ENCODE results near the gene LRP11. TPM values are rescaled to one million over a fixed set of nuclear protein-coding genes. Genes with fewer than 3 reads are reported as not detected.
"Not testable (repeated sequence)": the region's sequence is repeated elsewhere in the genome, so short reads cannot be mapped to it uniquely, and the experiment has no call there.

LRP11 gene
- total RNA-seq, 5 donors from 2014 or later (not counting 1 experiment from before 2014, with no cell fraction given): 2.1 to 4.3 (median 2.7) TPM; not detected in 1

GRCh38 chr6:149862922-149863697 is 1.0 kb downstream of the LRP11 start:
- Histone ChIP-seq H3K9me3 (no peaks in the 10 kb centered on the region), H3K27me3 (replicated peaks in 1 of 2; ENCODE audit: control insufficient read depth in 2 of 2, extremely low read depth in 1 of 2, insufficient read depth in 2 of 2, low read length in 1 of 2) (peaks cover 2 to 17% of the 10 kb centered on the region in 2 experiments), H3K27ac (ENCODE audit: low read length) (no peak overlapping the region), H3K4me3 (ENCODE audit: control insufficient read depth in 1 of 2, extremely low read depth in 1 of 2, low read length in 1 of 2) (peak overlapping the region; percentile 34 to 63), H3K36me3 (ENCODE audit: control insufficient read depth in 2 of 2, extremely low read depth in 1 of 2, insufficient read depth in 1 of 2, low read length in 1 of 2) (no peaks in the 10 kb centered on the region), H3K4me1 (ENCODE audit: control insufficient read depth in 1 of 2, extremely low read depth in 1 of 2, insufficient read depth in 2 of 2, low read length in 2 of 2) (peaks cover 0 to 17% of the 10 kb centered on the region in 2 experiments)
- peak; percentile 3 to 20 (median 12) for ATAC-seq (replicated peaks in 1 of 4)
- Mint-ChIP-seq H3K4me1 (peaks cover 0 to 16% (median 12%) of the 10 kb centered on the region in 3 donors), H3K4me3 (peak overlapping the region; percentile 66 to 82 (median 77)), H3K36me3 (no peaks in the 10 kb centered on the region), H3K27ac (peak overlapping the region; percentile 28 to 34), H3K27me3 (peaks cover 7 to 8% of the 10 kb centered on the region in 2 donors), H3K9me3 (no peaks in the 10 kb centered on the region)
- 2% methylated on average over 68 of the region's 69 CpGs for WGBS (ENCODE audit: insufficient coverage)
- peak in 9 of 35 experiments; percentile 1 to 28 (median 7) for DNase-seq
- ChIA-PET CTCF (interaction anchor here (0.7 kb wide), 2 partner anchors 299 to 499 kb away, joined by 3 to 10 read pairs; no protein-coding TSS in a partner anchor), POLR2A (no interaction called here)

GRCh38 chr6:149862424-149862738 is 1.8 kb downstream of the LRP11 start:
- H3K27me3 Mint-ChIP-seq: peaks cover 8 to 12% of the 10 kb centered on the region in 2 donors
- CTCF ChIA-PET: interaction anchor here (0.7 kb wide), 2 partner anchors 298 to 499 kb away, joined by 3 to 10 read pairs; no protein-coding TSS in a partner anchor

DNA sequence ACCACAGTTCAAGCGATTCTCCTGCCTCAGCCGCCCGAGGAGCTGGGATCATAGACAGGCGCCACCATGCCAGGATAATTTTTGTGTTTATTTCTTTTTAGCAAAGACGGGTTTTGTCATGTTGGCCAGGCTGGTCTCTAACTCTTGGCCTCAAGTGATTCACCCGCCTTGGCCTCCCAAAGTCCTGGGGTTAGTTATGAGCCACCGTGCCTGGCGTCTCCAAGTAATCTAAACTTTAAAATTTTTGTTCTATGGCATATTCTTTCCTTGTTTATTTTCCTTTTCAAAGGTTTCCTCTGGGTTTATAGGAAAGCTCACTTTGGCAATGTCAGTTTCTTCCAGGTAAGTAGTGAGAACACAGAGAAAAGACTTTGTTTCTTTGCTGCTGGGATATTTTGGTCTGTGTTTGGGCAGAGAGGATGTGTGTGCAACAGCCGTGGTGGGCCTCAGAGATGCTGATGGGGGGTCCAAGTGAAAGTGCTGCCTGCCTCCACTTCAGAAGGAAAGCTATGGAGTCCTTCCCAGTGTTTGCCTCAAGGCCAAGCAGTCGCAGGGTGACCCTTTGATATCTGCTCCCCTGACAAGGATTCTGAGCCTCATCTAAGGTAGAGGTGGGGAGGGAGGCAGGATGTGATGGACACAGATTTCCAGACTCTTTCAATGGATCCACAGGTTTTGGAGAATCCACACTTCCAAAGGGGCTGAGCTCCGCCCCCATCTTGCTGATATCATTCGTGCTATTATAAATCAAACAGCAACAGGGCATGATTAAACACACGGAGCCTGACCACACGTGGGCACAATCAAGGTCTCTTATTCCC is 2.3 kb downstream of the LRP11 start:
- ChIA-PET POLR2A (no interaction called here), CTCF (no interaction called here)
- 90% methylated on average over 8 of the region's 14 CpGs for WGBS (ENCODE audit: insufficient coverage)
- Mint-ChIP-seq H3K36me3 (no peaks in the 10 kb centered on the region), H3K4me1 (peaks cover 0 to 16% (median 12%) of the 10 kb centered on the region in 3 donors), H3K27ac (no peak overlapping the region), H3K4me3 (peak overlapping the region; percentile 4 to 66 (median 31)), H3K9me3 (no peaks in the 10 kb centered on the region), H3K27me3 (peaks cover 8 to 12% of the 10 kb centered on the region in 2 donors)
- no peaks in the 10 kb centered on the region for H3K36me3 ChIP-seq (ENCODE audit: control insufficient read depth in 2 of 2, extremely low read depth in 1 of 2, insufficient read depth in 1 of 2, low read length in 1 of 2)
- H3K27ac ChIP-seq (ENCODE audit: low read length): no peak overlapping the region
- H3K9me3 ChIP-seq: no peaks in the 10 kb centered on the region
- no peak overlapping the region for H3K4me3 ChIP-seq (ENCODE audit: control insufficient read depth in 1 of 2, extremely low read depth in 1 of 2, low read length in 1 of 2)
- ATAC-seq (replicated peaks in 1 of 4) (no peak), DNase-seq (no peak)
- H3K27me3 ChIP-seq (replicated peaks in 1 of 2; ENCODE audit: control insufficient read depth in 2 of 2, extremely low read depth in 1 of 2, insufficient read depth in 2 of 2, low read length in 1 of 2): peaks cover 2 to 17% of the 10 kb centered on the region in 2 experiments
- H3K4me1 ChIP-seq (ENCODE audit: control insufficient read depth in 1 of 2, extremely low read depth in 1 of 2, insufficient read depth in 2 of 2, low read length in 2 of 2): peaks cover 0 to 17% of the 10 kb centered on the region in 2 experiments

More at GRCh38 chr6:149862424-149862738, 1.8 kb downstream of the LRP11 start:
- H3K27ac Mint-ChIP-seq; H3K27ac ChIP-seq (ENCODE audit: low read length); ATAC-seq (replicated peaks in 1 of 4); H3K9me3 Mint-ChIP-seq; H3K36me3 ChIP-seq (ENCODE audit: control insufficient read depth in 2 of 2, extremely low read depth in 1 of 2, insufficient read depth in 1 of 2, low read length in 1 of 2); H3K4me3 ChIP-seq (ENCODE audit: control insufficient read depth in 1 of 2, extremely low read depth in 1 of 2, low read length in 1 of 2); H3K36me3 Mint-ChIP-seq; POLR2A ChIA-PET; DNase-seq; H3K9me3 ChIP-seq: not testable (repeated sequence)
- Histone ChIP-seq H3K27me3 (replicated peaks in 1 of 2; ENCODE audit: control insufficient read depth in 2 of 2, extremely low read depth in 1 of 2, insufficient read depth in 2 of 2, low read length in 1 of 2) (peaks cover 2 to 17% of the 10 kb centered on the region in 2 experiments), H3K4me1 (ENCODE audit: control insufficient read depth in 1 of 2, extremely low read depth in 1 of 2, insufficient read depth in 2 of 2, low read length in 2 of 2) (peaks cover 0 to 17% of the 10 kb centered on the region in 2 experiments)
- Mint-ChIP-seq H3K4me3 (peak overlapping the region in 2 of 3 donors; percentile 31 to 66), H3K4me1 (peaks cover 0 to 16% (median 12%) of the 10 kb centered on the region in 3 donors)
- 90% methylated on average over 2 of the region's 12 CpGs for WGBS (ENCODE audit: insufficient coverage)

DNA sequence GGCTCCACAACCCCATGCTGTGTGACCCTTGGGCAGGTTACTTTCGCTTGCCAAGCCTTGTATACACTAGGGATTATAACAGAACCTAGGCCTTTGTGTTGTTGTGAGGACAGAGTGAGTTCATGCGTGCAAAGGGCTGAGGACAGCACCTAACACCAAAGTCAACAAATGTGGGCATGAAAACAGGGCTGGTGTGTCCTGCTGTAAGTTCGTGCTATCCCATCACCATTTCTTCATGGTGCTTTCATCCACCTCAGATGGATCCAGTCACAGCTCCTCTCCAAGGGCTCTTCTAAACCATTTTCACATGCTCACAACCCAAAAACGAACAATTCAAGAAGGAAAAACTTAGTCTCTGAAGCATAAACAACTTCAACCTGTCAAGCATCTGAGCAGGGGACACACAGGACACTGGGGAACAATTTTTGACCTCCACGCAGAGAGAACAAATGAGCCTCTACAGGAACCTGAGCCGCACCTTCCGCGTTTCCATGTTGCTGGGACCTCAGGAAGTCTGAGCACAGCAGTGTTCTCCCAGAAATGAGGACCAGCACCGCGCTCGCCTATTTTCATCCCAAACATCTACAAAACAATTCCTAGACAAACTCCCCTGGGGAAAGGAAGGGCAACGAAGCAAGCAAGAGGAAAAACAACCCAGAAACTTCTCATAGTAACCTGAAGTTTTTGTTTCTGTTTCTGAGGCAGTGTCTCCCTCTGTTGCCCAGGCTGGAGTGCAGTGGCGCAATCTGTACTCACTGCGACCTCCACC is 3.1 kb downstream of the LRP11 start:
- Mint-ChIP-seq H3K36me3 (no peaks in the 10 kb centered on the region), H3K27me3 (peaks cover 8 to 19% of the 10 kb centered on the region in 2 donors), H3K4me1 (peaks cover 0 to 16% (median 12%) of the 10 kb centered on the region in 3 donors), H3K4me3 (peak overlapping the region in 2 of 3 donors; percentile 13 to 15), H3K27ac (no peak overlapping the region), H3K9me3 (no peaks in the 10 kb centered on the region)
- POLR2A ChIA-PET: no interaction called here
- Histone ChIP-seq H3K9me3 (no peaks in the 10 kb centered on the region), H3K4me3 (ENCODE audit: control insufficient read depth in 1 of 2, extremely low read depth in 1 of 2, low read length in 1 of 2) (no peak overlapping the region), H3K27me3 (replicated peaks in 1 of 2; ENCODE audit: control insufficient read depth in 2 of 2, extremely low read depth in 1 of 2, insufficient read depth in 2 of 2, low read length in 1 of 2) (peaks cover 2 to 17% of the 10 kb centered on the region in 2 experiments), H3K36me3 (ENCODE audit: control insufficient read depth in 2 of 2, extremely low read depth in 1 of 2, insufficient read depth in 1 of 2, low read length in 1 of 2) (no peaks in the 10 kb centered on the region), H3K27ac (ENCODE audit: low read length) (no peak overlapping the region), H3K4me1 (ENCODE audit: control insufficient read depth in 1 of 2, extremely low read depth in 1 of 2, insufficient read depth in 2 of 2, low read length in 2 of 2) (peaks cover 0 to 17% of the 10 kb centered on the region in 2 experiments)
- ATAC-seq (replicated peaks in 1 of 4) (no peak), DNase-seq (no peak)
- 93% methylated on average over 8 of the region's 14 CpGs for WGBS (ENCODE audit: insufficient coverage)
- CTCF ChIA-PET: no interaction called here

- WGBS (ENCODE audit: insufficient coverage): 97% methylated on average over 3 of the region's 5 CpGs
Observed at GRCh38 chr6:149860513-149860833, 3.7 kb downstream of the LRP11 start.

DNA sequence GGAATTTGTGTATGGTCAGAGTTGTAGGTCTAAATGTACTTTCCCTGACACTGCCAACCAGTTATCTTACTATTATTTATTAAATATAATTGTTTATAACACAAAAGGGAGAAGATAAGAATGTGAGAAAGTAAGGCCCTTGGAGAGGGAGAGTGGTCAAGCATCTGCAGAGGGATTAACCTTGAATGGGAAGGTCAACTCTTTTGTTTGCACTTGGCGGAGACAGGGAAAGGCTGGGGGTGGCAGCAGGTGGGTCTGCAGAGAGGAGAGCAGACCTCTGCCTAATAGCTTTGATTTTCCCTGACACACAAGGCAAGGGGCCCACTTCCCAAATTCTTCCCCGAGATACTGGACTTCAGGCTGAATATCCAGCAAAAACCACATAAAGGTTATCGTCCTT is 4.2 kb downstream of the LRP11 start:
- no peak overlapping the region for H3K4me3 Mint-ChIP-seq
- no peak for ATAC-seq (replicated peaks in 1 of 4)
- no peak overlapping the region for H3K4me3 ChIP-seq (ENCODE audit: control insufficient read depth in 1 of 2, extremely low read depth in 1 of 2, low read length in 1 of 2)
- no peak overlapping the region for H3K27ac ChIP-seq (ENCODE audit: low read length)
- ChIA-PET POLR2A (no interaction called here), CTCF (no interaction called here)
- peaks cover 8 to 19% of the 10 kb centered on the region in 2 donors for H3K27me3 Mint-ChIP-seq
- H3K27ac Mint-ChIP-seq: no peak overlapping the region
- 92% methylated on average over 2 of the region's 3 CpGs for WGBS (ENCODE audit: insufficient coverage)
- no peaks in the 10 kb centered on the region for H3K36me3 Mint-ChIP-seq
- peaks cover 2 to 17% of the 10 kb centered on the region in 2 experiments for H3K27me3 ChIP-seq (replicated peaks in 1 of 2; ENCODE audit: control insufficient read depth in 2 of 2, extremely low read depth in 1 of 2, insufficient read depth in 2 of 2, low read length in 1 of 2)
- H3K9me3 ChIP-seq: no peaks in the 10 kb centered on the region
- no peak for DNase-seq
- peaks cover 0 to 16% of the 10 kb centered on the region in 2 experiments for H3K4me1 ChIP-seq (ENCODE audit: control insufficient read depth in 1 of 2, extremely low read depth in 1 of 2, insufficient read depth in 2 of 2, low read length in 2 of 2)
- peaks cover 0 to 14% (median 11%) of the 10 kb centered on the region in 3 donors for H3K4me1 Mint-ChIP-seq
- no peaks in the 10 kb centered on the region for H3K36me3 ChIP-seq (ENCODE audit: control insufficient read depth in 2 of 2, extremely low read depth in 1 of 2, insufficient read depth in 1 of 2, low read length in 1 of 2)
- H3K9me3 Mint-ChIP-seq: no peaks in the 10 kb centered on the region

More at GRCh38 chr6:149860513-149860833, 3.7 kb downstream of the LRP11 start:
- Mint-ChIP-seq H3K4me3 (no peak overlapping the region), H3K27me3 (peaks cover 8 to 19% of the 10 kb centered on the region in 2 donors), H3K36me3 (no peaks in the 10 kb centered on the region), H3K9me3 (no peaks in the 10 kb centered on the region), H3K27ac (no peak overlapping the region), H3K4me1 (peaks cover 0 to 16% (median 12%) of the 10 kb centered on the region in 3 donors)
- Histone ChIP-seq H3K36me3 (ENCODE audit: control insufficient read depth in 2 of 2, extremely low read depth in 1 of 2, insufficient read depth in 1 of 2, low read length in 1 of 2) (no peaks in the 10 kb centered on the region), H3K27ac (ENCODE audit: low read length) (no peak overlapping the region), H3K27me3 (replicated peaks in 1 of 2; ENCODE audit: control insufficient read depth in 2 of 2, extremely low read depth in 1 of 2, insufficient read depth in 2 of 2, low read length in 1 of 2) (peaks cover 2 to 17% of the 10 kb centered on the region in 2 experiments), H3K9me3 (no peaks in the 10 kb centered on the region), H3K4me1 (ENCODE audit: control insufficient read depth in 1 of 2, extremely low read depth in 1 of 2, insufficient read depth in 2 of 2, low read length in 2 of 2) (peaks cover 0 to 17% of the 10 kb centered on the region in 2 experiments), H3K4me3 (ENCODE audit: control insufficient read depth in 1 of 2, extremely low read depth in 1 of 2, low read length in 1 of 2) (no peak overlapping the region)
- ATAC-seq (replicated peaks in 1 of 4) (no peak), DNase-seq (no peak)
- ChIA-PET CTCF (no interaction called here), POLR2A (no interaction called here)

All from T-cell (primary cell).